Large intestine (tissue), 3 donors: ENCODE measurements around the gene DUSP16. TPM values are rescaled to one million over a fixed set of nuclear protein-coding genes. Genes with fewer than 3 reads are reported as not detected.

Experiments used
- DNase-seq, 2 donors: peaks; one replicate each; pipeline versions ENCODE4 v3.0.0 to v3.0.0-alpha.2; 2013
- H3K27ac ChIP-seq: one replicate; pipeline ENCODE4 v1.5.1; 2013; ENCODE audit warnings: low read length
- H3K27me3 ChIP-seq: 2 replicates; pipeline ENCODE4 v1.6.1; 2013; ENCODE audit warnings: low read length; ENCODE audit not compliant: control insufficient read depth, insufficient read depth
- H3K36me3 ChIP-seq: 2 replicates; pipeline ENCODE4 v1.6.1; 2013; ENCODE audit warnings: low read length; ENCODE audit not compliant: control insufficient read depth, insufficient read depth
- H3K4me1 ChIP-seq: one replicate; pipeline ENCODE4 v1.6.1; 2013; ENCODE audit warnings: low read length; ENCODE audit not compliant: control insufficient read depth, insufficient read depth
- H3K4me3 ChIP-seq: one replicate; pipeline ENCODE4 v1.5.1; 2013; ENCODE audit warnings: low read length
- H3K9me3 ChIP-seq: one replicate; pipeline ENCODE4 v1.6.1; 2013; ENCODE audit warnings: mild to moderate bottlenecking, low read depth, low read length, moderate library complexity; ENCODE audit not compliant: control insufficient read depth
- WGBS: methylation state at CpG from one replicate; pipeline ENCODE4 v1.1.5; 2013; ENCODE audit warnings: low lambda C conversion rate; ENCODE audit not compliant: insufficient coverage; 5-methylcytosine and 5-hydroxymethylcytosine counted together
- polyA plus RNA-seq: library from polyadenylated mRNA; unstranded; fragments of 120-200 nt; gene quantifications from one replicate; pipeline ENCODE4 v1.2.1, GENCODE V29; 2013

Gene DUSP16
- polyA plus RNA-seq, 1 donor = 51.7 TPM

DNA sequence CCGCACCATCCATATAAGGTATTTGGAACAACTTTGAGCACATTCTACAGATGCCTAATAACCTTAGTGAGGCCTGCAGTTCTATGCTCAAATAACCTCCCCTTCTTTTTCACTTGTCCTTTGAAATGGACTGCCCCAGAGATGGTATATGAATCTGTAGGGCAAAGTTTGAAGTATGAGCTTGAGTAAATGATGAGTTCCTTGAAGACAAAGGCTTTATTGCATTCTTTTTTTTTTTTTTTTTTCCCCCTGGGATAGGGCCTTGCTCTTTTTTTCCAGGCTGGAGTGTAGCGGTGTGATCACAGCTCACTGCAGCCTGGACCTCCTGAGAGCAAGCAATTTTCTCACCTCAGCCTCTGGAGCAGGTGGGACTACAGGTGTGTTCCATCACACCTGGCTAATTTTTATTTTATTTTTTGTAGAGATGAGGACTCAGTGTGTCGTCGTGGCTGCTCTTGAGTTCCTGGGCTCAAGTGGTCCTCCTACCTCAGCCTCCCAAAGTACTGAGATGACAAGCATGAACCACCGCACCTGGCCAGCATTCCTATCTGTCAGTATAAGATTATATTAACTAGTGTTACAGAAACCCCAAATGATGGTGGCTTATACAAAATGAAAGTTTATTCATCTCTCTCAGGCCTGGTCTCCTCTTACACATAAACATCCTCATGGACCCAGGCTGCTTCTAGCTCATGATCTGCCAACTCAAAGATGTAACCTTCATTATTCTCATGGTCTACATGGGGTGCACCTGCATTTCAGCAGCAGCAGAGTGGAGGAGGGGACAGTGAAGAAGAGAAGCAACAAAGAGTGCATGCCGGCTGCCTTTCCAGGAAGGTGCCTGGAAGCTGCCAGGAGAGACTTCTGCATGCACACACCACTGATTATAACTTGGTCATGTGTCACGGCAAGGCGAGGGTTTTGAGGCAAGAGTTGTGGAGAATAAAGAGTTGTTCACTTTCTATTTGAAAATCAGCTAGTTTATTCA, 101.4 kb downstream of the DUSP16 start:
- 82% methylated on average over 2 of the region's 8 CpGs for WGBS
- Histone ChIP-seq H3K4me3 (no peak overlapping the region), H3K4me1 (peaks cover 29% of the 10 kb centered on the region), H3K27ac (peak overlapping the region; percentile 73), H3K9me3 (peaks cover 3% of the 10 kb centered on the region), H3K36me3 (peaks cover 2% of the 10 kb centered on the region), H3K27me3 (no peaks in the 10 kb centered on the region)
- DNase-seq = peak; percentile 53 to 83

DNA sequence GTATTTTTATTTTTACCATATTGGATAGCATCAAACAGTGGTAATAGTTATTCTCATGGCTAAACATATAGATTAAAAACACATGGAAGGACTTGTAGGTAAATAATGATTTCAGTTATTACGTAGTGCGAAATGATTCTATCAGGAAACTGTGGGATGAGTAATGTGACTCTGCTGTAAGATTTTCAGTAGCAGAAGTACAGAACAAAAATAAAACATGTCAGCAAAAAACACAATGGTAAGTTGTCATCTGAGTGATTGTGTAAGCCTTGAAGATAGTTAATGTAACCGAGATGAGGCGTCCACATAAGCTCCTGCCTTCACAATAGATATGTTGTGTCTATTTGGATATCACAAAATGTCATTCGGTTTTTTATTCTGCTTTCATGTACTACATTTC, 106.0 kb downstream of the DUSP16 start:
- WGBS = 50% methylated on average over 5 of the region's 5 CpGs
- Histone ChIP-seq H3K4me3 (no peak overlapping the region), H3K4me1 (peaks cover 20% of the 10 kb centered on the region), H3K9me3 (peaks cover 3% of the 10 kb centered on the region), H3K27ac (peak overlapping the region; percentile 60), H3K36me3 (no peaks in the 10 kb centered on the region), H3K27me3 (no peaks in the 10 kb centered on the region)
- DNase-seq = peak in 1 of 2 donors; percentile 77

DNA sequence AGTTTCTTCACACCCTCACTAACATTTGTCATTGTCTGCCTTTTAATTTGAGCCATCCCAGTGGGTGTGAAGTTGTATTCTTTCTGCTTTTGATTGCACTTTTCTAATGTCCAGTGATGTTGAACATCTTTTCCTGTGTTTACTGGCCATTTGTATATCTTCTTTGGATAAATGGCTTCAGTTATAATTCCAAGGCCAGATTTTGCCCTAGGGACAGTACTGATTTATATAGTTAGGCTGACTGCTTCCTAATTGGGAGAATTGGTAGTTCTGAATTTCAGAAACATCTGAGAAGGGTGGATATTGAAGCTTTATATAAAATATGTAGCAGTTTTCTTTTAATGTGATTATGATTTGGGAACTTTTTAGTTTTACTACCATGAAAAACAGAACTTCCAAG, 108.3 kb downstream of the DUSP16 start:
- H3K27me3 ChIP-seq = no peaks in the 10 kb centered on the region
- H3K9me3 ChIP-seq = peaks cover 3% of the 10 kb centered on the region
- no peak for DNase-seq
- H3K27ac ChIP-seq = no peak overlapping the region
- no peak overlapping the region for H3K4me3 ChIP-seq
- no peaks in the 10 kb centered on the region for H3K36me3 ChIP-seq
- H3K4me1 ChIP-seq = peaks cover 19% of the 10 kb centered on the region

DNA sequence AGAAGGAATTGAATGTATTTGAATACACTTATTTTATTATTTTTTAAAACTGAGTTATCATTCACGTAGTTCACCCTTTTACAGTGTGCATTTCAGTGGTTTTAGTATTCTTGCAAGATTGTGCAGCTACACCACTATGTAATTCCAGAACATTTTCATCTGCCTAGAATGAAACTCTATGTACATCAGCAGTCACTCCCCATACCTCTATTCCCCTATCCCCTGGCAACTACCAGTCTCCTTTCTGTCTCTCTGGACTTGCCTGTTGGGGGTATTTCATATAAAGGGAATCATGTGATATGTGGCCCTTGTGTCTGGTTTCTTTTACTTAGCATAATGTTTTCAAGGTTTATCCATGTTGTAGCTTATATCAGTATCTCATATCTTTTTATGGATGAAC, 109.0 kb downstream of the DUSP16 start:
- no CpG with 5 or more reads among the region's 1 CpG for WGBS
- Histone ChIP-seq H3K9me3 (peaks cover 3% of the 10 kb centered on the region), H3K4me1 (peaks cover 24% of the 10 kb centered on the region), H3K27ac (no peak overlapping the region), H3K4me3 (no peak overlapping the region), H3K27me3 (no peaks in the 10 kb centered on the region), H3K36me3 (no peaks in the 10 kb centered on the region)
- DNase-seq = no peak

DNA sequence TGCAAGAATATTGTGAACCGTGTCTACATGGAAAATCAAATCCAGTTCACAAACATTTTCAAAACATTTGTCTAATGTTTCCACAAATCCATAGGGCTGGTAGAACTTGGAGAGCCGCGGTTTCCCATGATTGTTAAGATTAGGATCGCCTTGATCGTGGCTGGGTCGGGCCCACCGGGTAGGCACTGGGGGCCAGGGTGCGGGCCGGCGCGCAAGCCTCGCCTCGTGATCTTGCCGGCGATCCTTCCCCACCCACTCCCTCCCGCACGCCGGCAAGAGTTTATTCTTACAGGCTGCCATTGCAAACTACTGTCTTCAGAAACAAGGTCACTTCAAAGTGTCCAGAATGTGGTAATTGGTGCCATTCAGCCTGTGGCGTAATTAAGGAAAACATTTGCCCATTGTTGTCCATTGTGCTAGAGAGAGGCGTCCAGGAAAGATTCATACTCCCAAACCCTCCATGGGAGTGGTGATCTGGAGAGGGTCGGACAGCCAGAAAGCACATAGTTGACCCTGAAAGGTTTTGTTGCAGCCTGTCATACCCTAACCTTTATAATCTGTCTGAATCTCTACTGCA, 110.2 kb downstream of the DUSP16 start:
- no peak overlapping the region for H3K4me3 ChIP-seq
- peaks cover 3% of the 10 kb centered on the region for H3K9me3 ChIP-seq
- no peak overlapping the region for H3K27ac ChIP-seq
- no peaks in the 10 kb centered on the region for H3K27me3 ChIP-seq
- DNase-seq = no peak
- H3K4me1 ChIP-seq = peaks cover 24% of the 10 kb centered on the region
- H3K36me3 ChIP-seq = no peaks in the 10 kb centered on the region
- no CpG with 5 or more reads among the region's 21 CpGs for WGBS

DNA sequence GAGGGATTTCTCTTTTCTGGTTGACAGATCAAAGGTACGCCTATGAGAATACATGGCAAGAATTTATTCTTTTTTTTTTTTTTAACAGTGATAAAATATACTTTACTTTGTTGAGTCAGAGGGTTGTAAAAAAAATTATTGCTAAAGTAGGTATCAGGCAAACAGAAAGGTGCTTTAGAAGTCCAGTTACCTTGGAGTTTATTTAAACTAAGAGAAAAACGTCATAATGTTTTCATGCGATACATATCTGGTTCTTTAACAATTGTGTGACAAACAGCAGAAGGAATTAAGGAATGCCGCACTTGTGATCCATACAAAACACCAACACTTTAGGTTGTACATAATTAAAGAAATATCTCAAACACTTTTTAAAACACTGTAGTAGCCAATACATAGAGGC, 111.6 kb downstream of the DUSP16 start:
- peak overlapping the region; percentile 79 for H3K27ac ChIP-seq
- DNase-seq = peak in 1 of 2 donors; percentile 60
- WGBS = no CpG with 5 or more reads among the region's 4 CpGs
- H3K27me3 ChIP-seq = no peaks in the 10 kb centered on the region
- H3K4me3 ChIP-seq = no peak overlapping the region
- H3K4me1 ChIP-seq = peaks cover 24% of the 10 kb centered on the region
- peaks cover 3% of the 10 kb centered on the region for H3K9me3 ChIP-seq
- H3K36me3 ChIP-seq = no peaks in the 10 kb centered on the region

DNA sequence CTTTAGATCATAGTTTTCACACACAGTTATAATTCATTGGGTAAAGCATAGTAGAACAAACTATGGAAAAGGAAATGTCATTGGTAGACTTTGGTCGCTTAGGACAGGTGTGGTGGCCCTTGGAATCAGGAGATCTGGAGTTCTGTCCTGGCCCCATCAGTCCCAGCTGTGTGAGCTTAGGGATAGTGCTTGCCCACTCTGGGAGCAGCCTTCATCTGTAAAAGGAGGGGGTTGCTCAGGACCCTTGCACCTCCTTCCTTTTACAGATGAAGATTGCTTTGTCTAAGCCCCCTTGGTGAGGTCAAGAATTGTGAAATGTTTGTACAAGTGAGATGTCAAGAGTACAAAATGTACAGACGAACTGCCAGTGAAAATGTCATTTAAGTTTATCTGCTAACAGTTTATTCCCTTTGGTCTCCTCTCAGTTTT, 112.6 kb downstream of the DUSP16 start:
- DNase-seq = peak in 1 of 2 donors; percentile 35
- WGBS = 29% methylated on average over 1 of the region's 2 CpGs
- Histone ChIP-seq H3K27me3 (no peaks in the 10 kb centered on the region), H3K9me3 (peaks cover 3% of the 10 kb centered on the region), H3K27ac (peak overlapping the region; percentile 79), H3K4me3 (no peak overlapping the region), H3K36me3 (no peaks in the 10 kb centered on the region), H3K4me1 (peaks cover 22% of the 10 kb centered on the region)

DNA sequence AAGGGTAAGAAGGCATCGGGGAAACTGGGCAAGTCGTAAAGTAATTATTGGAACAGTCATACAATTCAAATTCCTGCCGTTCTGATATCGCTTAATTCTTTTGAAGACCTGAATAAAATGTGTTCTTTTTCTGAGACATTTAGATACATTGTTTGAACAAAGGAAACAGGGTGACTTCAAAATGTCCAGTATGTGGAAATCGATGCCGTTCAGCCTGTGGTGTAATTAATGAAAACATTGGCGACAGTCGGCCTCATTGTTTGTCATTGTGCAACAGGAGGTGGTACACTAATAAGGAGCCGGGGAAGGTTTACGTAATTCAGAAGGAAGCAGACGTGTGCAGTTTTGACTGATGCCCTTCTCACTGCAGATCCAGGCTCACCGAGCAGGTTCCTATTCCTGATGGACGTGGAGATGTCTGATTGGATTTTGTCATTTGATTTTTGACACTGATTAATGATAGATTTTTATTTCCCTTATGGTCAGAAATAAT, 113.1 kb downstream of the DUSP16 start:
- no peaks in the 10 kb centered on the region for H3K36me3 ChIP-seq
- H3K27me3 ChIP-seq = no peaks in the 10 kb centered on the region
- peaks cover 21% of the 10 kb centered on the region for H3K4me1 ChIP-seq
- no peak overlapping the region for H3K4me3 ChIP-seq
- DNase-seq = peak; percentile 78 to 85
- peaks cover 3% of the 10 kb centered on the region for H3K9me3 ChIP-seq
- H3K27ac ChIP-seq = peak overlapping the region; percentile 79
- 56% methylated on average over 4 of the region's 13 CpGs for WGBS

DNA sequence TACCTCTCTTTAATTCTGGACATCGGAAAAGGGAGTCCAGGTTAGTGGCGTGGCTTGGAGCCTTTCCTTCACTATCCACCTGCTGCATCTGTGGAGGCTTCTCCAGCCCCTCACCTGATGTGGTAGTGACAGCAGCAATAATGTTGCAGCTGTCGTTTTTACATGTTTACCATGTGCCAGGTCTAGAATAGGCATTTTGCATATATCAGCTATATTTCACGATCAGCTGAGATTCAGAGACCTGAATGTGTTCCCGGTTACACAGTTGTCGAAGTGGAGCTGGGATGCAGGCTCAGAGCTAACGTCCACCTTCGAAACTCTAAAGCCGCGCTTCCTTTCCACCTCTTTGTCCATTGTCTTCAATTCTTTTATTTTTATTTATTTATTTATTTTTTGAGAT, 114.8 kb downstream of the DUSP16 start:
- WGBS = 90% methylated on average over 2 of the region's 10 CpGs
- no peaks in the 10 kb centered on the region for H3K36me3 ChIP-seq
- peaks cover 21% of the 10 kb centered on the region for H3K4me1 ChIP-seq

DNA sequence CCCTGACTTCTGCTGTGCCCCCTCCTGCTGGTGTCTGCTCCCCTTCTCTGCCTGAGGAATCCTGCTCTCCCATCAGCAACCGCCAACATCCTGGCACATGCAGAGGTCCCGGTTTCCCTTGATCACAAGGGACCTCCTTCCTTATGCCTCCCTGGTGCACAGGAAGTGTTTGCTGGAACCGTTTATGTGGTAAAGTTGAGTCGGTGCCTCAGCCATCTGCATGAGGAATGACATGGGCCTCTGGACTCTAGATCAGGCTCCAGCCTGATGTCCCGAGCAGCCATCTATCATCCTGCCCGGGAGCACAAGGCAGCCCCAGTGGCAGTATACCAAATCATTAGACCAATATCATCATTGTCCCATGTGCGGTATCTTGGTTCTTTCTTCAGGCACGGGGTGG, 115.4 kb downstream of the DUSP16 start:
- H3K9me3 ChIP-seq = peaks cover under 1% of the 10 kb centered on the region
- no peaks in the 10 kb centered on the region for H3K36me3 ChIP-seq
- no peak overlapping the region for H3K4me3 ChIP-seq
- DNase-seq = peak; percentile 40 to 63
- no peaks in the 10 kb centered on the region for H3K27me3 ChIP-seq
- no CpG with 5 or more reads among the region's 8 CpGs for whole genome bisulfite sequencing
- peaks cover 21% of the 10 kb centered on the region for H3K4me1 ChIP-seq
- H3K27ac ChIP-seq = peak overlapping the region; percentile 18

More for the DNA sequence above, 114.8 kb downstream of the DUSP16 start:
- Histone ChIP-seq H3K27ac (no peak overlapping the region), H3K27me3 (no peaks in the 10 kb centered on the region), H3K4me3 (no peak overlapping the region), H3K9me3 (peaks cover 3% of the 10 kb centered on the region)
- no peak for DNase-seq
